Spleen (tissue), 11 donors: ENCODE results near the gene RNF14. TPM values are rescaled to one million over a fixed set of nuclear protein-coding genes. Genes with fewer than 3 reads are reported as not detected.
A peak's percentile ranks its signal among the peaks of the same experiment; 100 is the strongest.

ENCODE experiments used
- DNase-seq: peaks from one replicate; pipeline ENCODE4 v3.0.0-alpha.2; 2020
- H3K27ac ChIP-seq, 8 donors: fragments of 200-600 bp; sonication (generic) in 7 of 8; 1 replicate in 4 of 8; 2 replicates in 4 of 8; pipeline versions ENCODE4 v1.5.0 to v1.8.0; 2016 to 2021; ENCODE audit warnings: inconsistent platforms in 4 of 8, mild to moderate bottlenecking in 4 of 8, moderate library complexity in 1 of 8
- H3K27me3 ChIP-seq, 7 donors: fragments of 200-600 bp; sonication (generic) in 6 of 7; replicated peaks in 1 of 7; 1 replicate in 4 of 7; 2 replicates in 3 of 7; pipeline versions ENCODE4 v1.5.0 to v1.8.0; 2016 to 2021; ENCODE audit warnings: inconsistent platforms in 3 of 7, mild to moderate bottlenecking in 1 of 7
- H3K36me3 ChIP-seq, 6 donors: fragments of 200-600 bp; sonication (generic) in 5 of 6; 1 replicate in 4 of 6; 2 replicates in 2 of 6; pipeline versions ENCODE4 v1.5.0 to v1.8.0; 2016 to 2021; ENCODE audit warnings: inconsistent platforms in 2 of 6
- H3K4me1 ChIP-seq, 6 donors: fragments of 200-600 bp; sonication (generic) in 5 of 6; 1 replicate in 3 of 6; 2 replicates in 3 of 6; pipeline versions ENCODE4 v1.5.0 to v1.8.0; 2016 to 2021; ENCODE audit warnings: inconsistent platforms in 3 of 6
- H3K4me3 ChIP-seq, 8 donors: fragments of 200-600 bp; sonication (generic) in 7 of 8; 1 replicate in 4 of 8; 2 replicates in 4 of 8; pipeline versions ENCODE4 v1.5.0 to v1.8.0; 2016 to 2021; ENCODE audit warnings: inconsistent platforms in 4 of 8, mild to moderate bottlenecking in 4 of 8, moderate library complexity in 2 of 8
- H3K9me3 ChIP-seq, 8 donors: fragments of 200-600 bp; sonication (generic) in 7 of 8; 1 replicate in 4 of 8; 2 replicates in 4 of 8; pipeline versions ENCODE4 v1.5.0 to v1.8.0; 2016 to 2021; ENCODE audit warnings: inconsistent platforms in 4 of 8
- CTCF ChIP-seq, 11 experiments: fragments of 200-600 bp in 7 of 11; fragments of 450-650 bp in 4 of 11; sonication (generic) in 4 of 11; IDR thresholded peaks in 8 of 11; conservative IDR thresholded peaks in 3 of 11; 1 replicate in 7 of 11; 2 replicates in 4 of 11; pipeline versions ENCODE4 v1.4.0 to v1.8.0; 2016 to 2021; ENCODE audit warnings: antibody characterized with exemption in 11 of 11, inconsistent platforms in 4 of 11, mild to moderate bottlenecking in 1 of 11
- POLR2A ChIP-seq, 3 donors: fragments of 450-650 bp; IDR thresholded peaks; one replicate each; pipeline ENCODE4 v1.5.1; 2017; ENCODE audit warnings: antibody characterized with exemption in 3 of 3, mild to moderate bottlenecking in 1 of 3
- POLR2AphosphoS5 ChIP-seq, 3 donors: sonication (generic); formaldehyde crosslinking; IDR thresholded peaks; one replicate each; pipeline ENCODE4 v1.5.1; 2017; ENCODE audit warnings: antibody characterized with exemption in 3 of 3
- WGBS, 5 donors: extraction: QIAGEN DNeasy Blood & Tissue Kit in 3 of 5; methylation state at CpG; one replicate each; pipeline versions ENCODE4 v1.1.5 to v1.1.7; 2013 to 2018; 5-methylcytosine and 5-hydroxymethylcytosine counted together
- intact Hi-C: fragments of 100-400 bp; cut with DNase I; formaldehyde crosslinking; loops from one replicate; pipeline ENCODE4 v1.15.0; 2023; ENCODE audit warnings: low total_unique reads
- polyA plus RNA-seq, 3 donors: library from polyadenylated mRNA; stranded (reverse); fragments of 200-250 nt; gene quantifications; one replicate each; pipeline ENCODE4 v1.2.1, GENCODE V29; 2013
- total RNA-seq, 7 donors: library from RNA; depleted of rRNA in 3 of 7; stranded (reverse); fragments of >200 nt in 3 of 7; fragmentation: NEBNext Ultra II Directional in 4 of 7; extraction: Animal tissue kit (Norgen Biotek cat#: 25700) in 4 of 7; gene quantifications; one replicate each; pipeline versions ENCODE4 v1.1.0 to v1.2.1, GENCODE V29; 2016 to 2021
- donor health status: healthy with polysubstance abuse.
- donor health status: DM: no; HTN: no; CAD: no; lungs with moderate emphysema.
- donor health status: DM: no; HTN: no; CAD: no.
- donor health status: Bipolar disorder and iron deficiency.
- donor health status: healthy.
- donor health status: DM: no; HTN: no; CAD: no.
- donor health status: DM: yes; HTN: yes; CAD: no.

The RNF14 gene
- total and polyA plus RNA-seq, 10 donors, result 13.6 to 60.2 (median 45.3) TPM

GRCh38 chr5:141954194-141954593, 14.7 kb upstream of the RNF14 start:
- no peaks in the 10 kb centered on the region for H3K9me3 ChIP-seq
- WGBS, 5 donors, result 43 to 78% (median 65%) methylated on average over 2 of the region's 2 CpGs
- peaks cover 18 to 96% (median 59%) of the 10 kb centered on the region in 6 donors for H3K4me1 ChIP-seq
- H3K4me3 ChIP-seq, result peak overlapping the region; percentile 21 to 64 (median 36)
- intact Hi-C loops, result loop anchor here (10.0 kb wide), 1 partner anchor 69 kb away; no protein-coding TSS in a partner anchor
- no peaks in the 10 kb centered on the region for H3K27me3 ChIP-seq
- H3K27ac ChIP-seq, result peak overlapping the region in 6 of 8 donors; percentile 51 to 82 (median 69)
- TF ChIP-seq POLR2AphosphoS5 (IDR thresholded peaks at IDR 0.05) (no peak), CTCF (IDR thresholded peaks at IDR 0.05 in 8 of 11, conservative IDR thresholded peaks at IDR 0.05 in 3 of 11) (no peak), POLR2A (IDR thresholded peaks at IDR 0.05) (no peak)
- H3K36me3 ChIP-seq, result peaks cover 0 to 27% (median 4%) of the 10 kb centered on the region in 6 donors
- DNase-seq, result no peak

- Histone ChIP-seq H3K36me3 (peaks cover 0 to 8% (median 0%) of the 10 kb centered on the region in 6 donors), H3K27me3 (no peaks in the 10 kb centered on the region), H3K4me1 (peaks cover 31 to 88% (median 59%) of the 10 kb centered on the region in 6 donors), H3K27ac (peak overlapping the region; percentile 41 to 82 (median 71)), H3K9me3 (no peaks in the 10 kb centered on the region), H3K4me3 (peak overlapping the region; percentile 37 to 64 (median 40))
- intact Hi-C loops, result loop anchor here (10.0 kb wide), 1 partner anchor 73 kb away; no protein-coding TSS in a partner anchor
- 48 to 57% (median 51%) methylated on average over 15 to 16 of the region's 16 CpGs for WGBS, 5 donors
- no peak for TF ChIP-seq POLR2AphosphoS5 (IDR thresholded peaks at IDR 0.05)
- no peak for TF ChIP-seq CTCF (IDR thresholded peaks at IDR 0.05 in 8 of 11, conservative IDR thresholded peaks at IDR 0.05 in 3 of 11)
- TF ChIP-seq POLR2A (IDR thresholded peaks at IDR 0.05), result no peak
- no peak for DNase-seq
Measured at GRCh38 chr5:141957367-141957996, 11.4 kb upstream of the RNF14 start.

- intact Hi-C loops, result loop anchor here (10.0 kb wide), 1 partner anchor 73 kb away; no protein-coding TSS in a partner anchor
- DNase-seq, result peak; percentile 83
- no peaks in the 10 kb centered on the region for H3K9me3 ChIP-seq
- no peaks in the 10 kb centered on the region for H3K27me3 ChIP-seq
- WGBS, 5 donors, result 1 to 7% (median 2%) methylated on average over 7 of the region's 7 CpGs
- TF ChIP-seq CTCF (IDR thresholded peaks at IDR 0.05 in 8 of 11, conservative IDR thresholded peaks at IDR 0.05 in 3 of 11) (peak in 1 of 11 experiments; percentile 15), POLR2AphosphoS5 (IDR thresholded peaks at IDR 0.05) (peak; percentile 74 to 83 (median 81)), POLR2A (IDR thresholded peaks at IDR 0.05) (peak in 1 of 3 donors; percentile 29)
- H3K27ac ChIP-seq, result peak within 1 kb of the TSS; percentile 41 to 82 (median 71)
- H3K4me1 ChIP-seq, result peaks cover 31 to 83% (median 54%) of the 10 kb centered on the region in 6 donors
- peaks cover 0 to 8% (median 0%) of the 10 kb centered on the region in 6 donors for H3K36me3 ChIP-seq
- H3K4me3 ChIP-seq, result peak within 1 kb of the TSS; percentile 37 to 64 (median 40)
Measured at GRCh38 chr5:141958113-141958512, 10.8 kb upstream of the RNF14 start, which contains the start of gene PCDH12. Gene PCDH12 (minus strand): TSS chr5:141958202. CDS start chr5:141957851, 351 bp downstream.
